Stimulated activated CD4-positive, alpha-beta T cell treated with anti-CD3 and anti-CD28 coated beads, Interleukin-12 subunit alpha, Interleukin-12 subunit beta, amount 100 ng/mL, for 48 hours (primary cell): ENCODE measurements around the gene STK35.
"Not testable (repeated sequence)": the region's sequence is repeated elsewhere in the genome, so short reads cannot be mapped to it uniquely, and the experiment has no call there.

Experiments
- DNase-seq, 3 donors: peaks; one replicate each; pipeline ENCODE4 v3.0.0-alpha.2; 2020; ENCODE audit warnings: low read depth in 2 of 3, low spot score in 1 of 3

The STK35 gene

DNA sequence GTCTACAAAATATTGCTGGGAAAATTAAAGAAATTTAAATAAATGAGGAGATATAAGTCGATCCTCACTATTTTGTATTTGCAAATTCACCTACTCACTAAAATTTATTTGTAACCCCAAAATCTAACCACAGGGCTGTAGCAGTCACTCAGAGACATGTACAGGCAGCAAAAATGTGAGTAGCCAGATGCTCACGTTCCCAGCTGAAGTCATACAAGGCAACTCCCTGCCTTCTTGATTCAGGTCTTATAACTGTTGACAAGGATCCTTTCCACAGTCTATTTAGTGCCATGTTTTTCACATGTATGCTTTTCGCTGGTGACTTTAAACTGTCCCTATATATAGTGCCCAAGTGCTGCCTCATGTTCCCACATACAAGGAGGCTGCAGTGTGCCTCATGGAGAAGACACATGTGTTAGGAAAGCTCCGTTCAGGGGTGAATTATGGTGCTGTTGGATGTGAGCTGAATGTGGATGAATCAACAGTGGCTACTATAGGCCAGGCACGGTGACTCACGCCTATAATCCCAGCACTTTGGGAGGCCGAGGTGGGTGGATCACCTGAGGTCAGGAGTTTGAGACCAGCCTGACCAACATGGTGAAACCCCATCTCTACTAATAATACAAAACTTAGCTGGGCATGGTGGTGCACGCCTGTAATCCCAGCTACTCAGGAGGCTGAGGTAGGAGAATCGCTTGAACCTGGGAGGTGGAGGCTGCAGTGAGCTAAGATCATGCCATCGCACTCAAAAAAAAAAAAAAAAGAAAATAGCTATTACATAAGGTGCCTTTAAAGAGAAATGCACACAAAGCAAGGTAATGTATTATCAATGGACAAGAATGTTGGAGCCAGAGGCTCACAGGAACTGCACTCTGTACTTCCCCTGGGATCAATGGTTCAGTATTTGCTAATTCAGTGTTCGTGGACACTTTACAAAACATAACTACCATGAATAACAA, 55.3 kb downstream of the STK35 start:
- DNase-seq = no peak

DNA sequence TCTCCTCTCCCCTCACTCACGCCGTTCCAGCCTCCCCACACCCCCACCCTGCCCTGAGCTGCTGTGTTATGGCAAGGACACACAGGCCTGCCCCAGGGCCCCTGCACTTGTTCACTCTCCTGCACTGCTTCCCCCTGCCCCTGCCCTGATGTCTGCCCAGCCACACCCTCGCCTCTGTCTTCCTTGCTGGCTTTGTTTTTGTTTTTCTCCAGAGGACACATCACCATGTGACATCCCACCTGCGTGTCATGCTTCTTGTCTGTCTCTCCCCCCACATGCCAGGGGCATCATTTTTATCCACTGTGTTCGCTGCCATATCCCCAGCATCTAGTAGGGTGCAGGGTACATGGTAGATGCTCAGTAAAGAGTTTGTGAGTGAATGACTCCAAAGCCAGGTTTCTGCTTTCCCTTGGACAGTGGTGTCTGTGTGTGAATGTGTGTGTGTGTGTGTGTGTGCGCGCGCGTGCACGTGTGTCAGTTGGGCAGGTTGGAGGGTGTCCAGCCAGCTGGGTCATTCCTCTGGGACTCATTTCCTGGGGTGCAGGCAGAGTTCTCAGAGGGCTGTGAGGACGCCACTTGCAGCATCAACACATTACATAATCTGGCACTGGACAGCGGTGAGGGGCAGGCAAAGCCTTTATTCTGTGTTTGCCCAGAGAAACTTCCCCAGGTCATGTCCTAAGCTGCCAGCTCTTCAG, 60.6 kb downstream of the STK35 start:
- DNase-seq = no peak

DNA sequence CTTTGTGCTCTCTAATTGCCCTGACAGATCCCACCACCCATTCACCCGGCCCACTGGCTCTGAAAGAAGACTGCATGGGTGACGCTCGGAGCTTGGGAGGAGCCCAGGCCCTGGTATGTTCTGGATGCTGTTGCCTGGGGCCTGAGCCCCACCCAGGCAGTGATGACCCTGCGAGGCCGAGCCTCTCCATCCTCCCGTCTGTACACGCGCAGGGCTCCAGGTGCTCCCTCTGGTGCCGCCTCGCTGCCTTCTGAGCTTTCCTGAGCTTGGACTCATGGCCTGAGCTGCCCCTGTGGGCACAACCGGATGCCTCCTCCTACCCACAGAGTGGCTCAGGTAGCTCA, 61.2 kb downstream of the STK35 start:
- no peak for DNase-seq

DNA sequence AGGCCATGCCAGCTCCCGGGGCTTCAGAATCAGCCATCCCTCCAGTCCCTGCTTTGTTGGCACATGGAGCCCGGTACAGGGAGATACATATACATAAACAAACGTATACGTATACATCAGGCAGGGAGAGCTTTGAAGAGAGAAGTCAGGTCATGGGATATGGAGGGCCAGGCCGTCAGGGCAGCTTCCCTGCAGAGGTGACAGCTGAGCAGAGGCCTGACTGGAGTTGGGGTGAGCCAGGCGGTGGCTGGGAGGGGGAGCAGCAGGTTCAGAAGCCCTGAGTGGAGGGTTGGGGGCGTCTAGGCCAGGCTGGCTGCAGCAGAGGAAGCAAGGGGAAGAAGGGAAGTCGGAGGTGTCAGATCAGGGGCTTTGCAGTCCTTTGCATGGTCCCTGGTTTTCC, 61.7 kb downstream of the STK35 start:
- DNase-seq = no peak

DNA sequence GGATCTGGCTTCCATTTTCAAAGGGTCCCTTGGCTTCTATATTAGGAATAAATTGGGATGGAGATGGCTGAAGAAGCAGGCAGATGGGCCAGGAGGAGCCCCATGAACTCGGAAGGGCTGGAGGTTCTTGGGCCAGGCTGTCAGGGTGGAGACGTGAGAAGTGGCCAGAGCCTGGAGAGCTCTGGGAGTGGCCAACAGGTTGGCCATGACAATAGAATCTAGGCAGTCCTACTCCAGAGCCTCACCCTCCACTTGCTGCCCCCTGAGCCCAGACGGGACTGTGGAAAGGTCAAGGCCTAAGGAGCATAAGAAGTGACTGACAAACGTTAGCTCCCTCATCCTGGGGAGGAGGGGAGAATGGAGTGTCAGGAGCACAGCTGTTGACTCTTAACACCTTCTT, 62.1 kb downstream of the STK35 start:
- DNase-seq = no peak

DNA sequence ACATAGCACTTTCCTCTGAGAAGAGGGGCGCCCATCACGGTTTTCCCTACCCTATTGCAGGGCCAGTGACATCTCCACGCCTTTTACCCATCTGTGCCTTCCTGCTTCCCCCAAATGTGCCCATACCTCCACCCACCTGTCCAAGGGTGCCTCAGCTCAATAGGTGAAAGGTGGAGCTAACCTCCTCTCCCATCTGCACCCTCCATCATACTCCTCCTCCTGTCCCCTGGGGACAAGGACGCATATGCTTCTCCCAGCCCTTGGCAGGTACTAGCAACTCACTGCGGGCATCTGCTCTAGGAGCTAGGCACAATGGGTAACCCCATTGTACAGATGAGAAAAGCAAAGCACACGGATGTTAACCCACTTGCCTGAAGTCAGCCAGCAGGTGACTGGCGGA, 62.8 kb downstream of the STK35 start:
- DNase-seq = no peak

DNA sequence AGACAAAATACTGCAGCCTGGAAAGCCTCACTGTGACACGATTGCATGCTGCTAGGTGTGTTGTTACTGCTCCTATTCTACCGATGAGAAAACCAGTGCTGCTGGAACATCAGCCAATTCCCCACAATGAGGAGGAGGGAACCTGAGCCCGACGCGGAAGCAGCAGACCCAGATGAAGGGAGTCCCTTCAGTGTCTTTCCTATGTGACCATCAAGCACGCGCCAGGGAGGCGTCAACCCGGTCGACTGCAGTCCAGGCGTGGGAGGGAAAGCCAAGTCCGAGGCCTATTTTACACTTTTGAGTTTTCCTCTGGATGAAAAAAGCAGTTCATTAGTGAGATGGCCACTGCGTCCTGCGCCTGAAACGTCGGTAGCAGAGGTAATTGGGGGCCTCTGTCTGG, 63.3 kb downstream of the STK35 start:
- DNase-seq = no peak

DNA sequence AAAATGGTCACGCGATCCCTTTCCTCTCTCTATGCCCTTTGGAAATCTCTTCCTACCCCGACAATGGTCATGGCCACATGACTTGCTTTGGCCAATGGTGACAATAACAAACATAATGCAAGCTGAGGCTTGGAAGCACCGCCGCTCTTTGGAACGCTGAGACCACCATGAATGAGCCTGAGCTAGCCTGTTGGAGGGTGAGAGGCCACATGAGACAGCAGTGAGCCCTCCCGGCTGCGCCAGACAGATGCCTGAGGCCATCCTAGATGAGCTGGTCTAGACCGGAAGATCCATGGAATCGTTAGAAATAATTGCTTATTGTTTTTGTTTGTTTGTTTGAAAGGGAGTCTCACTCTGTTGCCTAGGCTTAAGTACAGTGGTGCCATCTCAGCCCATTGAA, 64.2 kb downstream of the STK35 start:
- no peak for DNase-seq

DNA sequence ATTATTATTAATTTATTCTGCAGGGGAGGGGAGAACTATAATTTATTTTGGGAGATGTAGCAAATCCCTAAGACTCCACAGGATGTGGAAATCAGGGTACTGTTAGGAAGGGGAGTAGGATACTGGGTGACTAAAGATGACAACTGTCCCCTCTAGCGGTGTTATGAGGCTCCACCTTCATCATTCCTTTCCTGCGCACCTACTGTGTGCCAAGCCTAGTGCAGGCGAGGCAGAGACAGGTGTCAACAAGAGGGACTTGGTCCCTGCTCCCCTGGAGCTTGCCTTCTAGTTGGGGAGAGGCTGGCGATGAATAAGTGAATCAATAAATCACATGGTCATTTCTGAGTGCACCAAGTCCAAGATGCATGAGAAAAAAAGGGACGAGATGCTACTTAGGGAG, 65.5 kb downstream of the STK35 start:
- no peak for DNase-seq

DNA sequence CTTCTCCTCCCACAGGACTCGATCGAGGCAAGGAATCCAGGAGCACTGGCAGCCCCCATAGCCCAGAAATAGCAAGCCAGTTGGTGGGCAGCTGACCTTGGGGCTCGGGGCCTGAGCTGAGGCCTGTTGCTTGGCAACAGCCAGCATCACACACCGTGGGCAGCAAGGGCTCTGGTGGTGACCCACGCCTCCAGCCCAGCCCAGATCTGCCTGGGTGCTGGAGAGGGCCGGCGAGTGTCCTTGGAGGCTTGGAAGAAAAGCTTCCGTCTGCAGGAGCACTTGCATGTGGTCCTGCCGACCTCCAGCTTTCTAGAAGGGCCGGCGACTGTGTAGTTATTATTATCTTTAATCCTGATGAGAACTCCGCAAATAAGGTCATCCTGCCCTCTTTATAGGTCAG, 67.3 kb downstream of the STK35 start:
- no peak for DNase-seq

DNA sequence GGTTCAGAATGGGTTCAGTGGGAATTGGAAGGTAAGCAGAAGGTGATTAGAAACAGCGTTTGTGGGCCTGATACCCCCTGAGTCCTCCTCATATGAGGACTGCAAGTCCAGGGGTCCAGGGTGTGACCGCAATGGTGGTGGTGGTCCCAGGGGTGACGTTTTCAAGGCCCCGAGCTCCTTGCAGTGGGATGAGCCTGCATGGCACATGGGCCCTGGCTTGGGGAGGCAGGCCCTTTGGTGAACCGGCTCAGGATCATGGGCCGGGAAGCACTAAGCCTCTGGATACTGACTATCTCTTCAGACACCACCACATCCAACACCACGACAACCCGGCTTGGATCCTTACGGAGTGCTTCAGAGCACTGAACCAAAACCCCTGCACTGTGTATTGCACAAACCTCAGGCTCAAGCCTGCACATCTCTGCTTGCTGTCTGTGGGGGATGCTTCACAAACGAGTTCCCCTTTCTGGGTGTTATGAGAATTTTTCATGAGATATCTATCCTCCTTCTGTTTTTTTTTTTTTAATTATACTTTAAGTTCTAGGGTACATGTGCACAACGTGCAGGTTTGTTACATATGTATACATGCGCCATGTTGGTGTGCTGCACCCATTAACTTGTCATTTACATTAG, 67.9 kb downstream of the STK35 start:
- no peak for DNase-seq

DNA sequence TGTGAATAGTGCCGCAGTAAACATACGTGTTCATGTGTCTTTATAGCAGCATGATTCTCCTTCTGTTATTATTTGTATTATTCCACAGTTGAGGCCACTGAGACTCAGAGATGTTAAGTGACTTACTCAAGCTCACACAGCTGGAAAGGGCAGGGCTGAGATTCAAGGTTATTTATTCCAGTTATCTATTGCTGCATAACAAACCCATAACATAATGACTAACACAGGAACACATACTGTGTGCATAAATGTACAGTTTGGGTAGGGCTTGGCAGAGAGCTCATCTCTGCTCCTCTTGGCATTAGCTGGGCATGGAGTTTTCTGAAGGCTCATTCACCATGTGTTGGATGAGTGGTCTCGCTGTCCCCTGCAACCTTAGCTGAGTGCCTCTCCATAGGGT, 68.8 kb downstream of the STK35 start:
- DNase-seq = no peak

DNA sequence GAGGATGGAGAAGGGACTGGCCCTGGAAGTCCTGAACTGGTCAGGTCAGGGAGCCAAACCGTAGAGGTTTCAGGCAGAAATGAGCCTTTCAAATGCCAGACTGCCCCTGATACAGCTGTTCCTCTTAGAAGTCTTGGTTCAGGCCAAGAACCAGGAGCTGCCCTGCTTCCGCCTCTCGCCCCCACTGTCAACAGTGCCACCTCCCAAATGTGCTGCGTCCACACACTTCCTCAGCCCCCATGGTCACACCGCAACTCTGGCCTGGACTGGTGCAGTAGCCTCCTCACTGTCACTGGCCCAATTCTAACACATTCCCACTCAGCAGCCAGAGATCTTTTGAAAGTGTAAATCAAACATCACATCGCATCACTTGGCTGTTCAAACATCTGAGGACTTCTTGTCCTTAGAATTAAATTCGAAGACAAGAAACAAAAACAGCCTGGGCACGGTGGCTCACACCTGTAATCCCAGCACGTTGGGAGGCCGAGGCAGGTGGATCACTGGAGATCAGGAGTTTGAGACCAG, 69.7 kb downstream of the STK35 start:
- DNase-seq = no peak

DNA sequence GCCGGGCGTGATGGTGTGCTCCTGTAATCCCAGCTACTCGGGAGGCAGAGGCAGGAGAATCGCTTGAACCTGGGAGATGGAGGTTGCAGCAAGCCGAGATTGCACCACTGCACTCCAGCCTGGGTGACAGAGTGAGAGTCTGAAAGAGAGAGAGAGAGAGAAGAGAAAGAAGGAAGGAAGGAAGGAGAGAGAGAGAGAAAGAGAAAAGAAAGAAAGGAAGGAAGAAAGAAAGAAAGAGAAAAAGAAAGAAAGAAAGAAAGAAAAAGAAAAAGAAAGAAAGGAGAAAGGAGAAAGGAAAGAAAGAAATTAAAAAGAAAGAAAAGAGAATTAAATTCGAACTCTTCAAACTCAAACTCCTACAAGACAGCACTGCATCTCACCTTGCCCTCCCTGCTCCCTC, 70.2 kb downstream of the STK35 start:
- DNase-seq = not testable (repeated sequence)

DNA sequence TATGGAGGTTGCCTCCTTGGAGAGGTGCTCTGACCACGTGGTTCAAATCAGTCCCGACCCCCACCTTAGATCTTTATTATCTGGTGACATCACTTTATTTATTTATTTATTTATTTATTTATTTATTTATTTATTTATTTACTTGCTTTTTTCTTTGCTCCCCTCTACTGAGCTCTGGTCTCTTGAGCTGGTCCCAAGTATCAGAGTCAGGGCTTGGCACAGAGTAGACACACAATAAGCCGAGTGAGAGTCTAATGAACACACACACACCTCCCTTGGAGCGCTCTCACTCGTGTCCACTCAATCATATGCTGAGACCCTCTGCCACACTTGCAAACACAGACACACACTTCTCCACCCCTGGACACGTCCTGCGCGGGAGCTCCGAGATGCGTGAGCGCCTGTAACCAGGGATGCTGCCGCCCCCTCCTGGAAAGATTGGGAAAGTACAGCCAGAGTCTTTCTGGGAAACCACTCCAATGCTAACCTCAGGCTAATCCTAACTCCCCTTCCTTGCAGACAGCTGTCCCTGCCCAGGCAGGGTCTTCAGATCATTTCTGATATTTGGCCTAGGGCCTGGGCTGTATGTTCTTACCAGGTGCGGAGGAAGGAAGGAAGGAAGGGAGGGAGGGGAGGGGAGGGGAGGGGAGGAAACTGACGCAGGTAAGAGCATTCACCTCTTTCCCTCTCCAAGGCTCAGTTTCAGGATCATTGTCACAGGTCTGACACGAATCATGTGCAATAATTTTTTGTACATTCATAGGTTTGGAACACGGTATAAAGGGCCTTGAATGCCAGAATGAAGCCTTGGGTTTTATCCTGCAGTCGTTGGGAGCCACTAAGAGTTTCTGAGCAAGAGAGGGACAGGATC, 70.9 kb downstream of the STK35 start:
- peak; percentile 41 to 71 (median 56) for DNase-seq

DNA sequence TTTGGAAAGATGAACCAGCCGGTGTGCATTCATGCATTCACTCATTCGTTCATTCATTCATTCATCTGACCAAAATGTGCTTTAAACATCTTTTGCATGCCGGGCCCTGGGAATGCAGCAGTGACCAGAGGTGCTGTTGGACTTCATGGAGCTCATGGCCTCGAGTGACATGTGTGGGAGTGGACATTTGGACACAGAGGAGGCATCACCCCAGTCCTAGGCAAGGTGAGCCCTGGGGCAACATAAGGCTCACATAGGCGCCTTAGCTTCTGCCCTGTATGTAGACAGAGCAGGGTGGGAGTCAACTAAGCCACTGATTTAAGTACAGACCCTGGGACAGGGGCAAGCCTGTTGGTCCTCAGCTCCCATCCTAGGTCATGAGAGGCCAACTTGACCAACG, 71.6 kb downstream of the STK35 start:
- no peak for DNase-seq

DNA sequence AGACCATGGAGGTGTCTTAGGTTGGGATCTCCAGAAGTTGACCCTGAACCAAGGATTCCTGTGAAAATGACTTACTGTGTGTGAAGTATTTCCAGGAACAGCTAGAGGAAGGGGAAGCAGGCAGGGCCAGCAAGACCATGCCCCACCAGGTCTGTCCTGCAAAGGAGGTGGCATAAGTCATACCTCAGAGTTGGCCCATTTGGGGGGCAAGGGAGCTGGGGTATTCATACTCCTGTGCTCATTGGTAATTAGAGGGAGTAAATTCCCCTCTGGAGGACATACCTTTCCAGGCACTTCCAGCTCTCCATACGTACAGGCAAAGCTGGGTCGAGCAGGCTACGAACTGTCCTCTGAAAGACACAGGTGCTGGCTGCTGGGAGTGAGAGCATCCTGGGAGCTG, 72.4 kb downstream of the STK35 start:
- DNase-seq = no peak

DNA sequence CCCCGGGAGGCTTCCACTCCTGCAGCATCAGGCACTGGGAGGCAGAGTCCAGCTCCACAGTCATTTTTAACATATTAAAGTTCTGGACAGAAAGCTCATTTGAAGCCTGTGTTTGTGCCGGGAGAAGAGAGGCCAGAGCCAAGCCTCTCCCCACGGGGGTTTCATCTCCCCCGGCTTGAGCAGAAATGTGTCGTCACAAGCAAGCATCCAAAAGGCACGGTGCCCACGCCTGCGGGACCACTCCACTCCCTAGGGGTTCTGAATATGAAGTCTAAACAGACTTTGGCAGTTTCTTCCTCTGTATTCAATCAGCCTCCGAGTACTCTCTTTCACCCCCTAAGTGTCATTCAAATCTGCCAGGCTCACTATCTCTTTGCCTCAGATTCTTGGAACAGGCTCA, 75.3 kb downstream of the STK35 start:
- no peak for DNase-seq

DNA sequence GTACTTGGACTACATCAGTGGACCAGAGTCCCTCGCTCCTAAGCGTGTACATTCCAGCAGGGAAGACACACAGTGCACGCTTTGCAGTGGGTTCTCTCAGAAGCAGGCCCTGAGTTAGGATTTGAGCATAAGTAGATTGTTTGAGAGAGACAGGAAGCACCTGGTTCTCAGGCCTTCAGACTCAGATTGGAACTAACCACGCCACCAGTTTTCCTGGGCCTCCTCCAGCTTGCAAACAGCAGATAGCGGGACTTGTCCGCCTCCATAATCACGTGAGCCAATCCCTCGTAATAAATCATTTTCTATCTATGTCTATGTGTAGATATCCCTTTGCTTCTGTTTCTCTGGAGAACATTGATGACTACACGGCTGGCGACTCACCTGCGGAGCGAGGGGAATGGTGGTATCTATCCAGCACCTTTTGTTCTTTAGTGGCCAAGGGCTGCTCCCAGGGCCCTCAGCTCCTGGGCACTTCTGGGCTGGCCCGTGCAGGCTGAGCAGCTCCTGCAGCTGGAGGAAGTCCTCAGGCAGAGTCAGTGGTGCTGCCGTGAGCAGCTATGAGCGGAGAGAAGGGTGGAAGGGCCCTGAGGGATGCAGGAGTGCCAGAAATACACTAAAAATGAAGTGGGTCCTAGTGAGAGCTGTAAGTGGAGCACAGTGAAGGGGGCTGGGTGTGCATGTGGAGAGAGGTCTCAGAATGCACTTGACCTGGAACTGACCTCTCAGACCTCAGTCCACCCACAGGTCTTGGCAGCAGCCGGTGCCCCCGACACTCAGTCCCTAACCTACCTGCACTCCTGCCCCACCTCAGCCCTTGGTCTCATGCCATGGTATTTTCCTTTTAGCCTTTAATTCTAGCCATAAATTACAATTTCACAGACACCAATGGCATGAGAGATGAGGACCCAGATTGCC, 76.9 kb downstream of the STK35 start:
- no peak for DNase-seq

DNA sequence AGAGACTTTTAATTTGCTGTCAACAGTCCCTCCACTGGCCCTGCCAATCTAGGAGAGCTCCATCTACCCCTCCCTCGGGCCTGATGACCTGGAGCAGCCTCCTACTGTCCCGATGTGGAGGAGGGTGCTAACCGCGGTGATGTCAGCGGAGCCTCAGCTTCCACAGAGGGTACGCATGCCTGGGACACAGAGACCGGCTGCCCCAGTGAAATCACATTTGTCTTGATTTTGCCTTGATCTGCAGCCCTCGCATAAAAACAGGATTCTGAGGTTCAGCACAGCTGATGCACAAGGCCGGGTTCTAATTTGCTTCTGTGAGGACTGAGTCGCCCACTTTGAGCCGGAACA, 77.6 kb downstream of the STK35 start:
- DNase-seq = no peak
